Measurements from ENCODE around the gene ENPP7. TPM values are rescaled to one million over a fixed set of nuclear protein-coding genes. Genes with fewer than 3 reads are reported as not detected.

The ENPP7 gene
- total RNA-seq, 2 donors from 2014 or later, result not detected

GRCh38 chr17:79728169-79728907 is 2.4 kb upstream of the ENPP7 start:
- Histone ChIP-seq H3K4me1 (ENCODE audit: control insufficient read depth in 1 of 2, low read depth in 2 of 2) (peaks cover 0 to 9% of the 10 kb centered on the region in 2 donors), H3K27me3 (replicated peaks; ENCODE audit: insufficient read depth) (no peaks in the 10 kb centered on the region), H3K9me3 (no peaks in the 10 kb centered on the region), H3K36me3 (no peaks in the 10 kb centered on the region), H3K4me3 (peak overlapping the region; percentile 73), H3K27ac (no peak overlapping the region)
- DNase-seq (ENCODE audit: low spot score) (peak; percentile 72), ATAC-seq (ENCODE audit: insufficient number of reproducible peaks, low FRiP score, low read depth) (peak; percentile 90)
- no peak for TF ChIP-seq CTCF (IDR thresholded peaks at IDR 0.05)

- no peak for ATAC-seq (ENCODE audit: insufficient number of reproducible peaks, low FRiP score, low read depth)
- no peaks in the 10 kb centered on the region for H3K9me3 ChIP-seq
- H3K27me3 ChIP-seq (replicated peaks; ENCODE audit: insufficient read depth), result no peaks in the 10 kb centered on the region
- no peak for DNase-seq (ENCODE audit: low spot score)
- no peak for TF ChIP-seq CTCF (IDR thresholded peaks at IDR 0.05)
- H3K4me3 ChIP-seq, result peak overlapping the region; percentile 73
- H3K27ac ChIP-seq, result no peak overlapping the region
- H3K4me1 ChIP-seq (ENCODE audit: control insufficient read depth in 1 of 2, low read depth in 2 of 2), result peaks cover 0 to 9% of the 10 kb centered on the region in 2 donors
- H3K36me3 ChIP-seq, result no peaks in the 10 kb centered on the region
Measured at GRCh38 chr17:79728908-79729471, 1.8 kb upstream of the ENPP7 start.

- DNase-seq (ENCODE audit: low spot score), result no peak
- peaks cover 0 to 9% of the 10 kb centered on the region in 2 donors for H3K4me1 ChIP-seq (ENCODE audit: control insufficient read depth in 1 of 2, low read depth in 2 of 2)
- no peak overlapping the region for H3K27ac ChIP-seq
- no peak for TF ChIP-seq CTCF (IDR thresholded peaks at IDR 0.05)
- no peak for ATAC-seq (ENCODE audit: insufficient number of reproducible peaks, low FRiP score, low read depth)
- H3K36me3 ChIP-seq, result no peaks in the 10 kb centered on the region
- no peak overlapping the region for H3K4me3 ChIP-seq
- no peaks in the 10 kb centered on the region for H3K9me3 ChIP-seq
- no peaks in the 10 kb centered on the region for H3K27me3 ChIP-seq (replicated peaks; ENCODE audit: insufficient read depth)
Measured at GRCh38 chr17:79729761-79730160, 982 bp upstream of the ENPP7 start.

- ATAC-seq (ENCODE audit: insufficient number of reproducible peaks, low FRiP score, low read depth) (no peak), DNase-seq (ENCODE audit: low spot score) (no peak)
- no peaks in the 10 kb centered on the region for H3K36me3 ChIP-seq
- peaks cover 0 to 9% of the 10 kb centered on the region in 2 donors for H3K4me1 ChIP-seq (ENCODE audit: control insufficient read depth in 1 of 2, low read depth in 2 of 2)
- H3K27me3 ChIP-seq (replicated peaks; ENCODE audit: insufficient read depth), result no peaks in the 10 kb centered on the region
- H3K4me3 ChIP-seq, result no peak overlapping the region
- no peak overlapping the region for H3K27ac ChIP-seq
- no peaks in the 10 kb centered on the region for H3K9me3 ChIP-seq
- TF ChIP-seq CTCF (IDR thresholded peaks at IDR 0.05), result no peak
Measured at GRCh38 chr17:79730437-79730768, 340 bp upstream of the ENPP7 start.

GRCh38 chr17:79732254-79732653 is 1.5 kb downstream of the ENPP7 start:
- Histone ChIP-seq H3K4me3 (no peak overlapping the region), H3K27ac (no peak overlapping the region), H3K9me3 (no peaks in the 10 kb centered on the region), H3K36me3 (no peaks in the 10 kb centered on the region), H3K27me3 (replicated peaks; ENCODE audit: insufficient read depth) (no peaks in the 10 kb centered on the region), H3K4me1 (ENCODE audit: control insufficient read depth in 1 of 2, low read depth in 2 of 2) (peaks cover 0 to 9% of the 10 kb centered on the region in 2 donors)
- DNase-seq (ENCODE audit: low spot score) (no peak), ATAC-seq (ENCODE audit: insufficient number of reproducible peaks, low FRiP score, low read depth) (no peak)
- no peak for TF ChIP-seq CTCF (IDR thresholded peaks at IDR 0.05)

Data from thoracic aorta (tissue), 2 donors.